ENCODE results near the gene NRIP2.
A peak's percentile ranks its signal among the peaks of the same experiment; 100 is the strongest.

Gene NRIP2

GRCh38 chr12:2795291-2796186 is 39.3 kb downstream of the NRIP2 start:
- H3K4me3 ChIP-seq (ENCODE audit: insufficient read length, low read depth), result peak overlapping the region; percentile 96
- H3K27me3 ChIP-seq (ENCODE audit: insufficient read depth, insufficient read length), result no peaks in the 10 kb centered on the region
- peaks cover 27% of the 10 kb centered on the region for H3K4me1 ChIP-seq (ENCODE audit: insufficient read depth, insufficient read length)
- TF ChIP-seq YY1 (IDR thresholded peaks at IDR 0.05; ENCODE audit: insufficient read depth, insufficient read length) (no peak), ZNF274 (IDR thresholded peaks at IDR 0.05; ENCODE audit: low read depth, low read length) (no peak), SUZ12 (IDR thresholded peaks at IDR 0.05; ENCODE audit: extremely low read depth, insufficient read depth, insufficient read length) (no peak)
- peaks cover 48% of the 10 kb centered on the region for H3K36me3 ChIP-seq (ENCODE audit: insufficient read depth, insufficient read length, low read length)
- no peaks in the 10 kb centered on the region for H3K9me3 ChIP-seq (ENCODE audit: insufficient read depth, low read length)
- H3K9ac ChIP-seq (ENCODE audit: insufficient read length, low read depth), result peak overlapping the region; percentile 97
- DNase-seq (ENCODE audit: low read depth, low spot score), result peak; percentile 36

- Histone ChIP-seq H3K9ac (ENCODE audit: insufficient read length, low read depth) (peak within 1 kb of the TSS; percentile 97), H3K4me1 (ENCODE audit: insufficient read depth, insufficient read length) (peaks cover 27% of the 10 kb centered on the region), H3K4me3 (ENCODE audit: insufficient read length, low read depth) (peak within 1 kb of the TSS; percentile 96), H3K9me3 (ENCODE audit: insufficient read depth, low read length) (no peaks in the 10 kb centered on the region), H3K27me3 (ENCODE audit: insufficient read depth, insufficient read length) (no peaks in the 10 kb centered on the region), H3K36me3 (ENCODE audit: insufficient read depth, insufficient read length, low read length) (peaks cover 41% of the 10 kb centered on the region)
- DNase-seq (ENCODE audit: low read depth, low spot score), result peak; percentile 97
- TF ChIP-seq SUZ12 (IDR thresholded peaks at IDR 0.05; ENCODE audit: extremely low read depth, insufficient read depth, insufficient read length) (no peak), ZNF274 (IDR thresholded peaks at IDR 0.05; ENCODE audit: low read depth, low read length) (no peak), YY1 (IDR thresholded peaks at IDR 0.05; ENCODE audit: insufficient read depth, insufficient read length) (no peak)
These were observed 40.0 kb downstream of the NRIP2 start, which contains the start of gene FKBP4 for GRCh38 chr12:2794736-2795289. Gene FKBP4 (plus strand): TSS chr12:2794970. CDS start chr12:2795140, 170 bp downstream.

- Histone ChIP-seq H3K9ac (ENCODE audit: insufficient read length, low read depth) (peak overlapping the region; percentile 80), H3K36me3 (ENCODE audit: insufficient read depth, insufficient read length, low read length) (peaks cover 35% of the 10 kb centered on the region), H3K4me1 (ENCODE audit: insufficient read depth, insufficient read length) (peaks cover 27% of the 10 kb centered on the region), H3K4me3 (ENCODE audit: insufficient read length, low read depth) (peak overlapping the region; percentile 96), H3K9me3 (ENCODE audit: insufficient read depth, low read length) (no peaks in the 10 kb centered on the region), H3K27me3 (ENCODE audit: insufficient read depth, insufficient read length) (no peaks in the 10 kb centered on the region)
- no peak for DNase-seq (ENCODE audit: low read depth, low spot score)
- TF ChIP-seq YY1 (IDR thresholded peaks at IDR 0.05; ENCODE audit: insufficient read depth, insufficient read length) (no peak), SUZ12 (IDR thresholded peaks at IDR 0.05; ENCODE audit: extremely low read depth, insufficient read depth, insufficient read length) (no peak), ZNF274 (IDR thresholded peaks at IDR 0.05; ENCODE audit: low read depth, low read length) (no peak)
These were observed 40.6 kb downstream of the NRIP2 start for GRCh38 chr12:2794191-2794735.

- H3K36me3 ChIP-seq (ENCODE audit: insufficient read depth, insufficient read length, low read length), result peaks cover 28% of the 10 kb centered on the region
- H3K4me3 ChIP-seq (ENCODE audit: insufficient read length, low read depth), result peak overlapping the region; percentile 96
- no peak for TF ChIP-seq YY1 (IDR thresholded peaks at IDR 0.05; ENCODE audit: insufficient read depth, insufficient read length)
- TF ChIP-seq ZNF274 (IDR thresholded peaks at IDR 0.05; ENCODE audit: low read depth, low read length), result no peak
- no peak for TF ChIP-seq SUZ12 (IDR thresholded peaks at IDR 0.05; ENCODE audit: extremely low read depth, insufficient read depth, insufficient read length)
- no peaks in the 10 kb centered on the region for H3K27me3 ChIP-seq (ENCODE audit: insufficient read depth, insufficient read length)
- DNase-seq (ENCODE audit: low read depth, low spot score), result no peak
- H3K9ac ChIP-seq (ENCODE audit: insufficient read length, low read depth), result peak overlapping the region; percentile 80
- peaks cover 25% of the 10 kb centered on the region for H3K4me1 ChIP-seq (ENCODE audit: insufficient read depth, insufficient read length)
- H3K9me3 ChIP-seq (ENCODE audit: insufficient read depth, low read length), result no peaks in the 10 kb centered on the region
These were observed 41.3 kb downstream of the NRIP2 start for GRCh38 chr12:2793561-2793960.

DNA sequence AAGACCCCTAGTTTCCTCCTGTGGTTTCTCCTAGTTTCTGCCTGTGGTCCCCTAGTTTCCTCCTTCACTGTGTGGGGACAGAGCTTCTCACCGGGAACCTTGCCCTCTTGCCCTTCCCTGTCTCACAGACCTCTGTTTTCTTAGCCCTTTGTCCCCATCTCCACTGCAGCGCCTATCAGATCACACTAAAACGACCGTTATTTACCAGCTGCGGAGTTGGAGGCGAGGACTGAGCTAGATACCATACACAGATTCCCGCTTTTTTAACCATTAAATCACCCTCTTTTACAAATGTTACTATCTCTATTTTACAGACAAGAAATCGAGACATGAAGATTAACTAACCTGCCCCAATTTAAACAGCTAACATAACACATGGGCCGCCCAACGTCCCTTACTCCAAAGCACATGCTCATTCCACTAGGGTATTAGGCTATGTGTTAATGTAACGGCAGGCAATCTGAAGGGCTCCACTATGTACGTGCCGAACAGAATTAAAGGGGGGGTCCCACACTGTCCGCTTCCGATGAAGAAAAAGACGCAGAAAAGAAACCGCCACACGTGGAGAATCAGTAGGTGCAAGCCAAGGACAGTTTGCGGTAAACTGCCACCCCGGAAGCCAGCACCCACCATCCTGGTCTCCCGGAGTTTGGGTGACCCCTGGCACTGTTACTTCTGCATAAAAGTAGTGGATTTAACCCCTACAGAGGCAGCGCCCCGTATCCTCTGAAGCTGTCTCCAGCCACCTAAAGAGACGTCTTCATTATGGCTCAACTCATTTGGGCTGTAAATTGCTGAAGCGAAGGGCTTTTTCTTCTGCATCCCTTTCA is 41.9 kb downstream of the NRIP2 start:
- no peak for DNase-seq (ENCODE audit: low read depth, low spot score)
- Histone ChIP-seq H3K9me3 (ENCODE audit: insufficient read depth, low read length) (no peaks in the 10 kb centered on the region), H3K36me3 (ENCODE audit: insufficient read depth, insufficient read length, low read length) (peaks cover 21% of the 10 kb centered on the region), H3K4me1 (ENCODE audit: insufficient read depth, insufficient read length) (peaks cover 24% of the 10 kb centered on the region), H3K27me3 (ENCODE audit: insufficient read depth, insufficient read length) (no peaks in the 10 kb centered on the region), H3K4me3 (ENCODE audit: insufficient read length, low read depth) (no peak overlapping the region), H3K9ac (ENCODE audit: insufficient read length, low read depth) (peak overlapping the region; percentile 22)
- TF ChIP-seq ZNF274 (IDR thresholded peaks at IDR 0.05; ENCODE audit: low read depth, low read length), result no peak
- TF ChIP-seq SUZ12 (IDR thresholded peaks at IDR 0.05; ENCODE audit: extremely low read depth, insufficient read depth, insufficient read length), result no peak
- no peak for TF ChIP-seq YY1 (IDR thresholded peaks at IDR 0.05; ENCODE audit: insufficient read depth, insufficient read length)

DNA sequence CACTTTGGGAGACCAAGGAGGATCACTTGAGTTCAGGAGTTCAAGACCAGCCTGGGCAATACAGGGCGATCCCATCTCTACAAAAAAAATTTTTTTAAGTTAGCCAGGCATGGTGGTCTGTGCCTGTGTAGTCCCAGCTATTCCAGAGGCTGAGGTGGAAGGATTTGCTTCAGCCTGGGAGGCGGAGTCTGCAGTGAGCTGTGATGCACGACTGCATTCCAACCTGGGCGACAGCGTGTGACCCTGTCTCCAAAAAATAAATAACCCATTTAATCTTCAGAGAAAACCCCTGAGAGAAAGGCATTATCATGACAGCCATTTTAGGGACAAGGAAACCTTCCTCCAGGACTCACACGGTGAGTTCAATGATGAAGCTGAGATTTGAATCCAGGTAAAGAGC is 43.7 kb downstream of the NRIP2 start:
- Histone ChIP-seq H3K4me3 (ENCODE audit: insufficient read length, low read depth) (no peak overlapping the region), H3K36me3 (ENCODE audit: insufficient read depth, insufficient read length, low read length) (peaks cover 3% of the 10 kb centered on the region), H3K4me1 (ENCODE audit: insufficient read depth, insufficient read length) (peaks cover 11% of the 10 kb centered on the region), H3K9ac (ENCODE audit: insufficient read length, low read depth) (no peak overlapping the region), H3K9me3 (ENCODE audit: insufficient read depth, low read length) (no peaks in the 10 kb centered on the region), H3K27me3 (ENCODE audit: insufficient read depth, insufficient read length) (no peaks in the 10 kb centered on the region)
- TF ChIP-seq YY1 (IDR thresholded peaks at IDR 0.05; ENCODE audit: insufficient read depth, insufficient read length), result no peak
- no peak for TF ChIP-seq ZNF274 (IDR thresholded peaks at IDR 0.05; ENCODE audit: low read depth, low read length)
- TF ChIP-seq SUZ12 (IDR thresholded peaks at IDR 0.05; ENCODE audit: extremely low read depth, insufficient read depth, insufficient read length), result no peak
- no peak for DNase-seq (ENCODE audit: low read depth, low spot score)

Data from NT2/D1 (cell line).